ENCODE data around the gene MICU1.
"Not testable (repeated sequence)": the region's sequence is repeated elsewhere in the genome, so short reads cannot be mapped to it uniquely, and the experiment has no call there.

Gene MICU1

GRCh38 chr10:72552857-72553256 is 73.0 kb downstream of the MICU1 start:
- peak; percentile 87 for DNase-seq

GRCh38 chr10:72550239-72550638 is 75.6 kb downstream of the MICU1 start:
- no peak for DNase-seq

- no peak for DNase-seq
These were observed 80.3 kb downstream of the MICU1 start for GRCh38 chr10:72545546-72545945.

- DNase-seq: not testable (repeated sequence)
These were observed 82.0 kb downstream of the MICU1 start for GRCh38 chr10:72543855-72544254.

GRCh38 chr10:72542396-72542815 is 83.5 kb downstream of the MICU1 start:
- DNase-seq: no peak

GRCh38 chr10:72541337-72541736 is 84.5 kb downstream of the MICU1 start:
- DNase-seq: no peak

GRCh38 chr10:72540193-72540807 is 85.6 kb downstream of the MICU1 start:
- DNase-seq: no peak

- no peak for DNase-seq
These were observed 86.7 kb downstream of the MICU1 start for GRCh38 chr10:72539137-72539536.

- no peak for DNase-seq
These were observed 100.2 kb downstream of the MICU1 start for GRCh38 chr10:72525689-72526088.

- DNase-seq: no peak
These were observed 100.6 kb downstream of the MICU1 start for GRCh38 chr10:72525277-72525676.

- no peak for DNase-seq
These were observed 101.4 kb downstream of the MICU1 start for GRCh38 chr10:72524489-72524888.

- no peak for DNase-seq
These were observed 101.9 kb downstream of the MICU1 start for GRCh38 chr10:72523932-72524396.

- no peak for DNase-seq
These were observed 102.8 kb downstream of the MICU1 start for GRCh38 chr10:72523062-72523461.

- DNase-seq: no peak
These were observed 108.6 kb downstream of the MICU1 start for GRCh38 chr10:72517244-72517643.

- DNase-seq: no peak
These were observed 110.4 kb downstream of the MICU1 start for GRCh38 chr10:72515455-72515854.

GRCh38 chr10:72513910-72514309 is 112.0 kb downstream of the MICU1 start:
- DNase-seq: no peak

- peak; percentile 97 for DNase-seq
These were observed 114.4 kb downstream of the MICU1 start for GRCh38 chr10:72511459-72511858.

- DNase-seq: peak; percentile 77
These were observed 115.9 kb downstream of the MICU1 start for GRCh38 chr10:72509941-72510340.

- peak; percentile 25 for DNase-seq
These were observed 116.6 kb downstream of the MICU1 start for GRCh38 chr10:72509206-72509799.

GRCh38 chr10:72508033-72508432 is 117.8 kb downstream of the MICU1 start:
- no peak for DNase-seq

GRCh38 chr10:72506474-72506873 is 119.4 kb downstream of the MICU1 start:
- no peak for DNase-seq

GRCh38 chr10:72505435-72505834 is 120.4 kb downstream of the MICU1 start:
- DNase-seq: no peak

- DNase-seq: no peak
These were observed 122.0 kb downstream of the MICU1 start for GRCh38 chr10:72503694-72504438.

- peak; percentile 90 for DNase-seq
These were observed 122.6 kb downstream of the MICU1 start for GRCh38 chr10:72503241-72503640.
